Measurements from ENCODE around the gene KNSTRN. TPM values are rescaled to one million over a fixed set of nuclear protein-coding genes. Genes with fewer than 3 reads are reported as not detected.

Gene KNSTRN
- total RNA-seq, 1 donor from 2014 or later: 18.1 TPM

DNA sequence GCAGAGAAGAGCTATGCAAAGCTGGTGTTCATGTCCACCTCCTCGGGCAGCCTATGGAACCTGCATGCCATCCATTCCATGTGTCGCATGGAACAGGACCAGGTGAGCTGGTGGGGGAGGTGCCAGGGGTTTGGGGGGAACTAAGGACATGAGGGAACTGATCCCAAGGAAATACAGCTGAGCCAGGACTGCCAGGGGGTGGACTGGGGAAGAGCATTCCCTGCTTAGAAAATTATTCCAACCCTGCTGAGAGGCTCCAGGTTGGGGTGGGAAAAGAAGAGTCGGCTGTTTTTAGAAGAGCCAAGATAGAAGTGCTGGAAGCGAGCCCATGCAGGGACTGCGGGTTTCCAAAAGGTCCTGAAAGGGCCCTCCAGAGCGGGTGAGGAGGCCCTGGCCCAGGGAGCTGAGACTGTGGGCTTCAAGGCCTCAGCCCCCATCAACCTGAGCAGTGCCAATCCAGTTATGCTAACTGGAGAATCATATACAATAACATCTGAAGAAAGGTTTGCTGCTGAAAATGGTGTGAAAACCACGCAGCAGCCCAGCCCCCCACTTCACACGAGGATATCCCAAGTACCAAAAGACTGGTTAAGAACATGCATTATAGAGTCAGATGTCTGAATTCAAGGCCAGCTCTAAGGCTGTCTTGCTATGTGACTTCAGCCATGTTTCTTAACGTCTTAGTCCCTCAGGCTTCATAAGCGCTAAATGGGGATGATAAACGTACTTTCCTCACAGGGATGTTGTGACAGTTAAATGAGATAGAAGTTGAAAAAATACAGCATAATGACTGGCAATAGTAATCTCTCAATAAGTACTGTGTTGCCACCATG is 16.7 kb upstream of the KNSTRN start:
- intact Hi-C loops (cut with DNase I): loop anchor here (10.0 kb wide), 1 partner anchor 59 kb away; no protein-coding TSS in a partner anchor
- Histone ChIP-seq H3K27ac (no peak overlapping the region), H3K4me1 (peaks cover 12% of the 10 kb centered on the region), H3K36me3 (no peaks in the 10 kb centered on the region), H3K9me3 (no peaks in the 10 kb centered on the region), H3K4me3 (no peak overlapping the region), H3K27me3 (no peaks in the 10 kb centered on the region)
- ATAC-seq (no peak), DNase-seq (no peak)
- TF ChIP-seq, protein P1, sequence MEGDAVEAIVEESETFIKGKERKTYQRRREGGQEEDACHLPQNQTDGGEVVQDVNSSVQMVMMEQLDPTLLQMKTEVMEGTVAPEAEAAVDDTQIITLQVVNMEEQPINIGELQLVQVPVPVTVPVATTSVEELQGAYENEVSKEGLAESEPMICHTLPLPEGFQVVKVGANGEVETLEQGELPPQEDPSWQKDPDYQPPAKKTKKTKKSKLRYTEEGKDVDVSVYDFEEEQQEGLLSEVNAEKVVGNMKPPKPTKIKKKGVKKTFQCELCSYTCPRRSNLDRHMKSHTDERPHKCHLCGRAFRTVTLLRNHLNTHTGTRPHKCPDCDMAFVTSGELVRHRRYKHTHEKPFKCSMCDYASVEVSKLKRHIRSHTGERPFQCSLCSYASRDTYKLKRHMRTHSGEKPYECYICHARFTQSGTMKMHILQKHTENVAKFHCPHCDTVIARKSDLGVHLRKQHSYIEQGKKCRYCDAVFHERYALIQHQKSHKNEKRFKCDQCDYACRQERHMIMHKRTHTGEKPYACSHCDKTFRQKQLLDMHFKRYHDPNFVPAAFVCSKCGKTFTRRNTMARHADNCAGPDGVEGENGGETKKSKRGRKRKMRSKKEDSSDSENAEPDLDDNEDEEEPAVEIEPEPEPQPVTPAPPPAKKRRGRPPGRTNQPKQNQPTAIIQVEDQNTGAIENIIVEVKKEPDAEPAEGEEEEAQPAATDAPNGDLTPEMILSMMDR (IDR thresholded peaks at IDR 0.05): no peak

DNA sequence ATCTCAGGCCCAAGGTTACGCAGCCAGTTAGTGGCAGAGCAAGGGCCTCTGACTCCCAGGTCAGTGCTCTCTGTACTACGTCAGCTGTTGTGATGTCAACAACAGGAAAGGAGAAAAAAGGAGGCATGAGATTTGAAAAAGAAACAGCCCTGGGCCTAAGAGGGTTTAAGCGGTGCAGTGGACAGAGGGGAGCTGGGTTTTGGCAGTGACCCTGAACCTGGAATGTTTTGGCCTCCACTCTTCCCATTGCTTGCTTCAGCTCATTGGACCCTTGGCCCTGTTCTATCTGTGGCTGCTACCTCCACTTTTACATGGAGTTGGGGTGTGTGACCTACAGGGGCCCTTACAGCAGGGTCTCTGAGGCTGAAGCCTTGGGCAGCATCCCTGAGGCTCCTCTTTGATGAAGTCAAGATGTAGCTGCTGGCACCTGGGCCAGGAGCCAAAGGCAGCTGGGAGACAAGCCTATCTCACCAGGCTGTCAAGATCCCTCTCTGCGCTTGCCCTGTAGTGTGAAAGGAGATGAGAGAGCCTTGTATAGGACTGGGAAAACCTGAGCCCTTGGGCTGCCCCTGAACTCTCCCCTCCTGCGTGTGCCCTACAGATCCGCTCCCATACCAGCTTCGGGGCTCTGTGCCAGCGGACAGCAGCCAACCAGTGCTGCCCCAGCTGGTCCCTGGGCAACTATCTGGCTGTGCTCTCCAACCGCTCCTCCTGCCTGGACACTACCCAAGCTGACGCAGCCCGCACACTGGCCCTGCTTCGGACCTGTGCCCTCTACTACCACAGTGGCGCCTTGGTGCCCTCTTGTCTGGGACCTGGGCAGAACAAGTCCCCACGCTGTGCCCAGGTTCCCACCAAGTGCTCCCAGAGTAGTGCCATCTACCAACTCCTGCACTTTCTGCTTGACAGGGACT is 15.8 kb upstream of the KNSTRN start:
- peak overlapping the region; percentile 48 for H3K4me3 ChIP-seq
- DNase-seq (peak; percentile 64), ATAC-seq (no peak)
- H3K4me1 ChIP-seq: peaks cover 12% of the 10 kb centered on the region
- no peak overlapping the region for H3K27ac ChIP-seq
- H3K36me3 ChIP-seq: no peaks in the 10 kb centered on the region
- no peaks in the 10 kb centered on the region for H3K27me3 ChIP-seq
- intact Hi-C loops (cut with DNase I): loop anchor here (10.0 kb wide), 1 partner anchor 58 kb away; no protein-coding TSS in a partner anchor
- TF ChIP-seq, protein P1 (IDR thresholded peaks at IDR 0.05): no peak
- H3K9me3 ChIP-seq: no peaks in the 10 kb centered on the region

DNA sequence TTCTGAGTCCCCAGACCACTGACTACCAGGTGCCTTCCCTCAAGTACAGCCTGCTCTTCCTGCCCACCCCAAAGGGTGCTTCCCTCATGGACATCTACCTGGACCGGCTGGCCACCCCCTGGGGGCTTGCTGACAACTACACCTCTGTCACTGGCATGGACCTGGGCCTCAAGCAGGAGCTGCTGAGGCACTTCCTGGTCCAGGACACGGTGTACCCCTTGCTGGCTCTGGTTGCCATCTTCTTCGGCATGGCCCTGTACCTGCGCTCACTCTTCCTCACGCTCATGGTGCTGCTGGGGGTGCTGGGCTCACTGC is 15.2 kb upstream of the KNSTRN start:
- Histone ChIP-seq H3K36me3 (no peaks in the 10 kb centered on the region), H3K27me3 (no peaks in the 10 kb centered on the region), H3K4me3 (peak overlapping the region; percentile 48), H3K9me3 (no peaks in the 10 kb centered on the region), H3K27ac (peak overlapping the region; percentile 42), H3K4me1 (peaks cover 12% of the 10 kb centered on the region)
- intact Hi-C loops (cut with DNase I): loop anchor here (10.0 kb wide), 1 partner anchor 57 kb away; no protein-coding TSS in a partner anchor
- DNase-seq (no peak), ATAC-seq (no peak)
- TF ChIP-seq, protein P1 (IDR thresholded peaks at IDR 0.05): no peak

DNA sequence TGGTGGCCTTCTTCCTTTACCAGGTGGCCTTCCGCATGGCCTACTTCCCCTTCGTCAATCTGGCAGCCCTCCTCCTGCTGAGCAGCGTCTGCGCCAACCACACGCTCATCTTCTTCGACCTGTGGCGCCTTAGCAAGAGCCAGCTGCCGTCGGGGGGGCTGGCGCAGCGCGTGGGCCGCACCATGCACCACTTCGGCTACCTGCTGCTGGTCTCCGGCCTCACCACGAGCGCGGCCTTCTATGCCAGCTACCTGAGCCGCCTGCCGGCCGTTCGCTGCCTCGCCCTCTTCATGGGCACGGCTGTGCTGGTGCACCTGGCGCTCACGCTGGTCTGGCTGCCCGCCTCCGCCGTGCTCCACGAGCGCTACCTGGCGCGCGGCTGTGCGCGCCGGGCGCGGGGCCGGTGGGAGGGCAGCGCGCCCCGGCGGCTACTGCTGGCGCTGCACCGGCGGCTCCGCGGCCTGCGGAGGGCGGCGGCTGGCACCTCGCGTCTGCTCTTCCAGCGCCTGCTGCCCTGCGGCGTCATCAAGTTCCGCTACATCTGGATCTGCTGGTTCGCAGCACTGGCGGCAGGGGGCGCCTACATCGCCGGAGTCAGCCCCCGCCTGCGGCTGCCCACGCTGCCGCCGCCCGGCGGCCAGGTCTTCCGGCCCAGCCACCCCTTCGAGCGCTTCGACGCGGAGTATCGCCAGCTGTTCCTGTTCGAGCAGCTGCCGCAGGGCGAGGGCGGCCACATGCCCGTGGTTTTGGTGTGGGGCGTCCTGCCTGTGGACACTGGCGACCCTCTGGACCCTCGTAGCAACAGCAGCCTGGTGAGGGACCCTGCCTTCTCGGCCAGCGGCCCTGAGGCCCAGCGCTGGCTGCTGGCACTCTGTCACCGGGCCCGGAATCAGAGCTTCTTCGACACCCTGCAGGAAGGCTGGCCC is 14.6 kb upstream of the KNSTRN start:
- intact Hi-C loops (cut with DNase I): loop anchor here (10.0 kb wide), 1 partner anchor 57 kb away; no protein-coding TSS in a partner anchor
- no peaks in the 10 kb centered on the region for H3K36me3 ChIP-seq
- TF ChIP-seq, protein P1 (IDR thresholded peaks at IDR 0.05): peak; percentile 83
- no peaks in the 10 kb centered on the region for H3K27me3 ChIP-seq
- H3K4me1 ChIP-seq: peaks cover 15% of the 10 kb centered on the region
- peak overlapping the region; percentile 47 for H3K27ac ChIP-seq
- no peaks in the 10 kb centered on the region for H3K9me3 ChIP-seq
- peak; percentile 95 for ATAC-seq
- peak overlapping the region; percentile 48 for H3K4me3 ChIP-seq
- DNase-seq: peak; percentile 95
